GM06990 (cell line): Measurements from ENCODE around the gene INPP5A.

Experiments
- DNase-seq: peaks from one replicate; pipeline ENCODE4 v3.0.0-alpha.2; 2011; ENCODE audit not compliant: insufficient read length; ENCODE audit errors: extremely low read depth
- H3K27me3 ChIP-seq: replicated peaks from 2 replicates; pipeline ENCODE4 v1.6.0; 2011; ENCODE audit warnings: low read length; ENCODE audit not compliant: control insufficient read depth, insufficient read depth
- H3K36me3 ChIP-seq: 2 replicates; pipeline ENCODE4 v1.5.1; 2011; ENCODE audit warnings: low read length; ENCODE audit not compliant: control insufficient read depth, insufficient read depth
- H3K4me3 ChIP-seq: replicated peaks from 2 replicates; pipeline ENCODE4 v1.5.1; 2011; ENCODE audit warnings: low read depth, mild to moderate bottlenecking, control low read depth, low read length
- TF ChIP-seq, protein P1 (sequence below): IDR thresholded peaks from 2 replicates; pipeline ENCODE4 v1.5.1; 2011; ENCODE audit warnings: low read length, control low read depth, mild to moderate bottlenecking, inconsistent platforms; ENCODE audit not compliant: insufficient read depth, poor library complexity, severe bottlenecking

INPP5A gene

DNA sequence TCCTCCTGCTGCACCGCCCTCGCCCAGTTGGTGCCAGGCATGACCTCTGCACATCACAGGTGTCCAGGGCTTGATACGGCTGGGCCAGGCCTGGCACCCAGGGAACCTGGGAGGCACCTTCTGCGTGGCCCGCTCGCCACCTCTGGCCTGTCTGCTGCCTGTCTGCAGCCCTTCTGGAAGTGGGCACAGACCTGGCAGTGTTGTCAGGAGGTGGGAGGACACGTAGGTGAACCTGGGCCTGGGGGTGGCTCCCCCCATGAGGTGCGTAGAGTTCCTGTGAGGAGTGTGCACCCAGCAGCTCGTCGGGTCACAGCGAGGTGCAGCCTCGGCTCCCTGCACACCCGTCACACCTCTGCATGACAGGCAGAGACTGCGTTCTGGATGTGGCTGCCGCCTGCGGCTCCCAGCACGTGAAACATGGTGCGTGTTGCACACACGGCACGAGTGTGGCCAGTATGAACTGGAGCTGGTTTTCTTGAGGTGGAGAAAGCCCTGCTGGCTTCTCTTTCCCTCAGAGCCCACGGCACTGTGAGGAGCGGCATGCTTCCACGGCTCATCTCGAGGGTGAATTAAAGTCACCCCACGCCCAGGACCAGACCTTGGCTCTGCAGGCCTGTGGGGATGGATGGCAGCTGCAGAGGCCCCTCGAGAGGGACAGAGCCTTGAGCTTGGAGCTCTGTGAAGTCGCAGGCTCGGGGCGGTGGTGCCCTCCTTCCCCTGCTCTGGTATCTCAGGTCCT, 24.8 kb downstream of the INPP5A start:
- DNase-seq = no peak
- Histone ChIP-seq H3K27me3 (no peaks in the 10 kb centered on the region), H3K36me3 (no peaks in the 10 kb centered on the region), H3K4me3 (no peak overlapping the region)
- TF ChIP-seq, protein P1, sequence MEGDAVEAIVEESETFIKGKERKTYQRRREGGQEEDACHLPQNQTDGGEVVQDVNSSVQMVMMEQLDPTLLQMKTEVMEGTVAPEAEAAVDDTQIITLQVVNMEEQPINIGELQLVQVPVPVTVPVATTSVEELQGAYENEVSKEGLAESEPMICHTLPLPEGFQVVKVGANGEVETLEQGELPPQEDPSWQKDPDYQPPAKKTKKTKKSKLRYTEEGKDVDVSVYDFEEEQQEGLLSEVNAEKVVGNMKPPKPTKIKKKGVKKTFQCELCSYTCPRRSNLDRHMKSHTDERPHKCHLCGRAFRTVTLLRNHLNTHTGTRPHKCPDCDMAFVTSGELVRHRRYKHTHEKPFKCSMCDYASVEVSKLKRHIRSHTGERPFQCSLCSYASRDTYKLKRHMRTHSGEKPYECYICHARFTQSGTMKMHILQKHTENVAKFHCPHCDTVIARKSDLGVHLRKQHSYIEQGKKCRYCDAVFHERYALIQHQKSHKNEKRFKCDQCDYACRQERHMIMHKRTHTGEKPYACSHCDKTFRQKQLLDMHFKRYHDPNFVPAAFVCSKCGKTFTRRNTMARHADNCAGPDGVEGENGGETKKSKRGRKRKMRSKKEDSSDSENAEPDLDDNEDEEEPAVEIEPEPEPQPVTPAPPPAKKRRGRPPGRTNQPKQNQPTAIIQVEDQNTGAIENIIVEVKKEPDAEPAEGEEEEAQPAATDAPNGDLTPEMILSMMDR = no peak

DNA sequence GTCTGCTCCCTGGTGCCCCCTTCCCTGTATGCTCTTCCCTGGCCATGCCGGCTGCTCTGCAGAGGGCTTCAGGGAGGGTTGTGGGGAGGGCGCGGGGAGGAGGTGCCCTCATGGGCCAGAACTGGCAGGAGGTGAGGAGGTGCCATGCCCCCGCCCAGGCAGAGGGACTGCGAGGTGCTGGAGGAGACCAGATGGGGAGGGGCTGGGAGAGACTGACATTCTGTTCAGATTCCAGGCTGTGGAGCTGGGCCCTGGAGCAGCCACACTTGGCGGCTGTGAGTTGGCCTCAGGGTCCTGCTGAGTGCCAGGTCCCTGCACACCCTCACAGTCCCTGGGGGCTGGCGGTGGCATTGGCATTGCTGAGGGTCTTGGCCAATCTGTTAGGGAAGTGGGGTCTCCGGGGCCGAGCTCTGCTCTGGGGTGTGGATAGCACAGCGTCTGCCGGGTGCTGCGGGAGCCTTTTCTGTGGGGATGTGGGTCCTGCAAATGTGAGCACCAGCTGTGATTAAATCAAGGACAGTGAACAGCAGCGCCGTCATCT, 25.4 kb downstream of the INPP5A start:
- Histone ChIP-seq H3K27me3 (no peaks in the 10 kb centered on the region), H3K4me3 (no peak overlapping the region)
- DNase-seq = no peak

DNA sequence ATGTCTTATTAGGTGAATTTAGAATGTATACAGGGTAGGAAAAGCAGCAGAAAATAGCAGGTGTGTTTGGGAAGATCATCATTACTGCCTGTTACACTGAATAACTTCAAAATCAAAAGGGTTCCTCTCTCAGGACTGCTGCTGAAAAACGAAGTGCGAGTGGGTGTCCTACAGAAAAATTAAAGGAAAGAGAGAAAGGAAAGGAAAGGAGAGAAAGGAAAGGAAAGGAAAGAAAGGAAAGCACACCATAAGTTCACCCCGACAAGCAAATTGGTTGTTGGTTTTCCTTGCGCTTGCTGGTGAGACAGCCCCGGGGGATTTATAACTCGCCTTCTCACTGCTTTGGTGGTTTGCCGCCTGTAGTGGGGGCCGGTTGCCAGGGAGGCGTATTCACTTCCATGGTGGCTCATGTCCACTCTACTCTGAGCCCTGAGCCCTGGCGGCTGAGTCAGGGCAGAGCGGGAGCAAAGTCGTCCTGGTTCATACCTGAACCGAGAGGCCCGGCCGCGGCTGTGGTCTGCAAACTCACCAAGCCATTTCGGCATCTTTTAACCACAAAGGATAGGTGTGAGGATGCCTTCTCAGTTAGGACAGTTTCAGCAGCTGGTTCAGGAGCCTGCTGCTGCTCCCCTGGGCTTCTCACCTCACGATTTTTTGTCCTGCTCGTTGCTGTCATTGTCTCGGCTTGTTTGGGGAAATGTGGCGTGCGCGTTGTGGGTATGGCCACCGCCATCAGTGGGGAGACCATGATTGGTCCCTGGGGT, 26.1 kb downstream of the INPP5A start:
- peak; percentile 75 for DNase-seq
- TF ChIP-seq, protein P1 = peak; percentile 24
- Histone ChIP-seq H3K36me3 (no peaks in the 10 kb centered on the region), H3K27me3 (no peaks in the 10 kb centered on the region), H3K4me3 (no peak overlapping the region)

More for the DNA sequence above, 25.4 kb downstream of the INPP5A start:
- TF ChIP-seq, protein P1 = no peak
- H3K36me3 ChIP-seq = no peaks in the 10 kb centered on the region

DNA sequence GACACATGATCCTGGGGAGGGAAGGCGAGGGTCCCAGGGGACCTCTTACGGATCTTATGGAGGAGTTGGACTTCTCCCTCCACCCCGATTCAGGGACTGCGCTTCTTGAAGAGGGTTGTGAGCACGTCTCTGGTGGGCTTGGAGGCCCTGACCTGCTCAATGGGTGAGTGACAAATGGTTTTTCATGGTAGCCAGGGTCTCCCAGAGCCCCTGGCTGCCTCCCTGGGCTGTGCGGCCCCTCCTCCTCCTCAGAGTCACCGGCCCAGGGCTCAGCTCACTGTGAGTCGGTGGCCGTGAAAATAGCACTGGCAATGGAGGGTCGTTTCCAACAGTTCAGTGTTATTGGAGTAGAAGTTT, 26.6 kb downstream of the INPP5A start:
- Histone ChIP-seq H3K27me3 (no peaks in the 10 kb centered on the region), H3K4me3 (no peak overlapping the region), H3K36me3 (no peaks in the 10 kb centered on the region)
- TF ChIP-seq, protein P1 = no peak
- DNase-seq = no peak

DNA sequence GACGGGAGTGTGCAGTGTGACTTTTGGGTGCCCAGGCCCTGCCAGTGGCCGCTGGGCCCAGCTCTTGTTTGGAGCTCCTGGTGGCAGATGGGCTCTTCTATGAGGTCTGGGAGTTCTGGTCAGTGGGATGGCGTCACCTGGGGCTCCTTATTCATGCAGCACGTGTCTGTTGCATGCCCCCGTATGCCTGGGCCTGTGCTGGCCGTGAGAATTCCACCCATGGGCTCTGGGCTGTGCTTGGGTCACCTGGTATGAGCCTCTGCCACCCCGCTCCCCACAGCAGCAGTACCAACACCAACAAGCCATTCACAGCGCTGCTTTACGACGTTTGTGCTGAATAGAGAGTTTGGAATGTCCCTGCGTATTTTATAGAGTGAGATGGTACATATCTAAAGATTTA, 27.1 kb downstream of the INPP5A start:
- Histone ChIP-seq H3K36me3 (no peaks in the 10 kb centered on the region; the same call in 1 of the 2 replicates), H3K27me3 (no peaks in the 10 kb centered on the region), H3K4me3 (no peak overlapping the region)
- no peak for DNase-seq
- TF ChIP-seq, protein P1 = no peak
